ENCODE data around the gene SP100. TPM values are rescaled to one million over a fixed set of nuclear protein-coding genes. Genes with fewer than 3 reads are reported as not detected.
A peak's percentile ranks its signal among the peaks of the same experiment; 100 is the strongest.

SP100 gene
- total and polyA plus RNA-seq, 2 of the 8 experiments (the other 6 are each of a cell fraction or from before 2014, with no cell fraction given) = 0.06 to 1.1 TPM

GRCh38 chr2:230411570-230412370, 4.2 kb upstream of the SP100 start:
- H3K9me3 ChIP-seq (ENCODE audit: insufficient read depth in 2 of 2, low read depth in 1 of 2, low read length in 1 of 2) = no peaks in the 10 kb centered on the region
- no peak overlapping the region for H3K56ac ChIP-seq (replicated peaks; ENCODE audit: insufficient read length, low read depth, low read length)
- no peak overlapping the region for H2BK5ac ChIP-seq (ENCODE audit: low read depth, low read length)
- H3K27ac ChIP-seq (ENCODE audit: low read depth, low read length) = no peak overlapping the region
- peak overlapping the region; percentile 84 to 97 for H3K4me2 ChIP-seq (ENCODE audit: insufficient read depth in 1 of 2, low read depth in 2 of 2, low read length in 2 of 2)
- no peaks in the 10 kb centered on the region for H3K79me2 ChIP-seq (ENCODE audit: control insufficient read depth in 1 of 2, insufficient read depth in 2 of 2, low read length in 2 of 2)
- H2AK5ac ChIP-seq (ENCODE audit: low read depth, low read length) = no peak overlapping the region
- no peak for FAIRE-seq
- H4K91ac ChIP-seq (replicated peaks; ENCODE audit: insufficient read length, low read length) = peak overlapping the region; percentile 87
- H3K23ac ChIP-seq (ENCODE audit: insufficient read length) = no peak overlapping the region
- peak overlapping the region; percentile 88 for H2BK12ac ChIP-seq (ENCODE audit: low read depth, low read length)
- peak overlapping the region; percentile 53 to 85 (median 63) for H3K4me3 ChIP-seq (ENCODE audit: extremely low read depth in 1 of 4, insufficient read depth in 2 of 4, low read depth in 3 of 4, low read length in 4 of 4)
- no peak overlapping the region for H2BK20ac ChIP-seq (ENCODE audit: low read length)
- no peaks in the 10 kb centered on the region for H3K79me1 ChIP-seq (ENCODE audit: low read depth, low read length)
- peak overlapping the region; percentile 90 for H4K8ac ChIP-seq (ENCODE audit: extremely low read depth, insufficient read depth, low read length)
- peak overlapping the region; percentile 99 for H2AFZ ChIP-seq (ENCODE audit: low read length)
- H3K14ac ChIP-seq (ENCODE audit: insufficient read length) = no peak overlapping the region
- peak in 1 of 2 experiments; percentile 72 for DNase-seq (ENCODE audit: low read depth in 1 of 2, low spot score in 2 of 2)
- H3K27me3 ChIP-seq (replicated peaks in 1 of 4; ENCODE audit: control insufficient read depth in 3 of 4, extremely low read depth in 1 of 4, insufficient read depth in 3 of 4, low read length in 3 of 4) = peaks cover 5 to 29% (median 22%) of the 10 kb centered on the region in 4 experiments
- ChIA-PET CTCF (ENCODE audit: partially characterized antibody) (interaction anchor here (1.5 kb wide), 1 partner anchor 10 kb away, joined by 4 read pairs; no protein-coding TSS in a partner anchor), POLR2A (ENCODE audit: partially characterized antibody) (no interaction called here)
- no peak overlapping the region for H2BK120ac ChIP-seq (replicated peaks; ENCODE audit: low read depth, low read length)
- peaks cover 7% of the 10 kb centered on the region; the same call in 1 of the 2 replicates for H3K23me2 ChIP-seq (ENCODE audit: low read depth, low read length)
- no peaks in the 10 kb centered on the region for H3K36me3 ChIP-seq (ENCODE audit: control insufficient read depth in 2 of 4, insufficient read depth in 4 of 4, low read length in 3 of 4)
- peaks cover 0 to 9% (median under 1%) of the 10 kb centered on the region in 4 experiments; a peak in 1 of 7 replicates for H3K4me1 ChIP-seq (replicated peaks in 1 of 4; ENCODE audit: control insufficient read depth in 3 of 4, insufficient read depth in 4 of 4, low read length in 3 of 4)
- no peak overlapping the region for H4K5ac ChIP-seq (ENCODE audit: insufficient read length, low read depth, low read length)
- 11% methylated on average over 40 of the region's 57 CpGs; no CpG with 5 or more reads in 1 of the 2 experiments for WGBS, 2 experiments (ENCODE audit: extremely low coverage in 1 of 2, insufficient coverage in 1 of 2, insufficient read length in 1 of 2, insufficient replicate concordance in 2 of 2, low coverage in 1 of 2, low lambda C conversion rate in 2 of 2, missing lambda C conversion rate in 1 of 2)
- H3K18ac ChIP-seq (ENCODE audit: extremely low read depth, low read length) = peak overlapping the region; percentile 83; the same call in 1 of the 2 replicates
- peak overlapping the region; percentile 35 to 68 (median 49) for H3K9ac ChIP-seq (replicated peaks in 1 of 4; ENCODE audit: extremely low read depth in 1 of 4, low read depth in 3 of 4, low read length in 3 of 4)
- H2BK15ac ChIP-seq (ENCODE audit: low read length) = peak overlapping the region; percentile 40; the same call in 1 of the 2 replicates
- H4K20me1 ChIP-seq (replicated peaks in 1 of 2; ENCODE audit: control insufficient read depth in 1 of 2, insufficient read depth in 2 of 2, low read length in 2 of 2) = no peaks in the 10 kb centered on the region
- H3K4ac ChIP-seq (replicated peaks; ENCODE audit: insufficient read length, low read depth, low read length) = no peak overlapping the region
- TF ChIP-seq HDAC2 (IDR thresholded peaks at IDR 0.05; ENCODE audit: borderline replicate concordance in 1 of 2, low read depth in 2 of 2, low read length in 2 of 2) = 0 out of 4 replicates have a peak, but pooled peaks of 1 of the 2 experiments have one; percentile 15
- no peak for TF ChIP-seq RXRA (IDR thresholded peaks at IDR 0.05; ENCODE audit: insufficient read depth, low read depth, low read length)
- no peak for TF ChIP-seq JUND (IDR thresholded peaks at IDR 0.05; ENCODE audit: low read length)
- no peak for TF ChIP-seq CHD2 (IDR thresholded peaks at IDR 0.05; ENCODE audit: low read length)
- no peak for TF ChIP-seq RFX5 (IDR thresholded peaks at IDR 0.05; ENCODE audit: borderline replicate concordance, low read depth, low read length)
- TF ChIP-seq GABPA (IDR thresholded peaks at IDR 0.05; ENCODE audit: borderline replicate concordance, insufficient read depth, low read length) = no peak
- no peak for TF ChIP-seq NANOG (IDR thresholded peaks at IDR 0.05; ENCODE audit: insufficient read depth, low read depth, low read length, poor library complexity, severe bottlenecking)
- TF ChIP-seq EGR1 (IDR thresholded peaks at IDR 0.05; ENCODE audit: borderline replicate concordance, low read depth, low read length) = 0 out of 2 replicates have a peak, but pooled peaks have one; percentile 51
- peak in 1 of 2 experiments; percentile 39; a peak in 1 of 3 replicates for TF ChIP-seq POLR2A (IDR thresholded peaks at IDR 0.05; ENCODE audit: control extremely low read depth in 1 of 2, low read depth in 2 of 2, low read length in 2 of 2)
- TF ChIP-seq CEBPB (IDR thresholded peaks at IDR 0.05; ENCODE audit: low read depth, low read length) = no peak
- peak; percentile 39 for TF ChIP-seq EZH2 (IDR thresholded peaks at IDR 0.05; ENCODE audit: low read depth, low read length, severe bottlenecking)
- no peak for TF ChIP-seq CREB1 (IDR thresholded peaks at IDR 0.05)
